Measurements from ENCODE around the gene MECP2.

DNA sequence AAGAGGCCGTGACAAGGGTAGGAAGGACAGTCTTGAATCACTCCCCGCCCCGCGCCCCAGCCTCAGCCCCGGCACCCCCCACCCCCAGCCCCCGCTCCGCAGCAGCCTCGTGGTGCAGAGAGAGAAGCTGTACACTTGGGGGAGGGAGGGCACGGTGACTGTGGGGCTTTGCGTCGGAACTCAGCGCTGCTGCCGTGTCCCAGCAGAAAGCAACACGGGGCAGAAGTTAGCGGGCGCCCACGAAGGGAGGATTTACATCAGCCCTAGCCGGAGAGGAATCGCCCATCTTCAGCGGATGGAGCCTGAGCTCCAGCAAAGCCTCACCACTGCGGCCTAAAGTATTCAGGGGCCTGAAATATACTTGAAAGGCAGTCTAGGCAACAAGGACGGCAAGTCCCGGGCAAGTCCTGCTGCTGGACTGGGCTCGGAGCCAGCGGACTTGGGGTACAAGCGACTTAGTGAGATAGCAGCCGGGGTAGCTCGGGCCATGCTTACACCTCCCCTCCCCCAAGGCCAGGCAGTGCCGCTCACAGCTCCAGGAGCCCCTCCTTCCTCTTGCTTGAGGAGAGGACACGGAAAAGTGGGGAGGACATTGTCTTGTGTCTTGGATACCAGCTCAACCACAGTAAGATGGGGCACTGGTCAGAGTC, 28.0 kb upstream of the MECP2 start:
- TF ChIP-seq, protein P1, sequence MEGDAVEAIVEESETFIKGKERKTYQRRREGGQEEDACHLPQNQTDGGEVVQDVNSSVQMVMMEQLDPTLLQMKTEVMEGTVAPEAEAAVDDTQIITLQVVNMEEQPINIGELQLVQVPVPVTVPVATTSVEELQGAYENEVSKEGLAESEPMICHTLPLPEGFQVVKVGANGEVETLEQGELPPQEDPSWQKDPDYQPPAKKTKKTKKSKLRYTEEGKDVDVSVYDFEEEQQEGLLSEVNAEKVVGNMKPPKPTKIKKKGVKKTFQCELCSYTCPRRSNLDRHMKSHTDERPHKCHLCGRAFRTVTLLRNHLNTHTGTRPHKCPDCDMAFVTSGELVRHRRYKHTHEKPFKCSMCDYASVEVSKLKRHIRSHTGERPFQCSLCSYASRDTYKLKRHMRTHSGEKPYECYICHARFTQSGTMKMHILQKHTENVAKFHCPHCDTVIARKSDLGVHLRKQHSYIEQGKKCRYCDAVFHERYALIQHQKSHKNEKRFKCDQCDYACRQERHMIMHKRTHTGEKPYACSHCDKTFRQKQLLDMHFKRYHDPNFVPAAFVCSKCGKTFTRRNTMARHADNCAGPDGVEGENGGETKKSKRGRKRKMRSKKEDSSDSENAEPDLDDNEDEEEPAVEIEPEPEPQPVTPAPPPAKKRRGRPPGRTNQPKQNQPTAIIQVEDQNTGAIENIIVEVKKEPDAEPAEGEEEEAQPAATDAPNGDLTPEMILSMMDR (IDR thresholded peaks at IDR 0.05) = no peak
- no peak for TF ChIP-seq EZH2 (IDR thresholded peaks at IDR 0.05; ENCODE audit: borderline replicate concordance, insufficient read depth, low read depth, low read length, poor library complexity, severe bottlenecking)

Data from B cell (primary cell).